HEK293T (cell line): Measurements from ENCODE around the gene TAOK1.

Experiments used
- BHLHE40 ChIP-seq: fragments of 450-650 bp; IDR thresholded peaks from 2 replicates; pipeline ENCODE4 v1.6.1; 2016; ENCODE audit warnings: mild to moderate bottlenecking, moderate library complexity, borderline replicate concordance
- ELF4 ChIP-seq: fragments of 450-650 bp; IDR thresholded peaks from 2 replicates; pipeline ENCODE4 v1.6.1; 2017; ENCODE audit warnings: antibody characterized with exemption
- FOXM1 ChIP-seq: fragments of 450-650 bp; IDR thresholded peaks from 2 replicates; pipeline ENCODE4 v1.6.1; 2017; ENCODE audit warnings: mild to moderate bottlenecking, borderline replicate concordance
- HDGF ChIP-seq: fragments of 450-650 bp; IDR thresholded peaks from 2 replicates; pipeline ENCODE4 v1.6.1; 2017; ENCODE audit warnings: antibody characterized with exemption, borderline replicate concordance
- LEF1 ChIP-seq: fragments of 450-650 bp; IDR thresholded peaks from 2 replicates; pipeline ENCODE4 v1.6.1; 2017; ENCODE audit warnings: mild to moderate bottlenecking, borderline replicate concordance
- NFRKB ChIP-seq: fragments of 450-650 bp; IDR thresholded peaks from 2 replicates; pipeline ENCODE4 v1.6.1; 2016; ENCODE audit warnings: mild to moderate bottlenecking, moderate library complexity
- SP1 ChIP-seq: fragments of 450-650 bp; IDR thresholded peaks from 2 replicates; pipeline ENCODE4 v1.6.1; 2017
- SUZ12 ChIP-seq: fragments of 450-650 bp; IDR thresholded peaks from 2 replicates; pipeline ENCODE4 v1.6.1; 2016; ENCODE audit warnings: mild to moderate bottlenecking

DNA sequence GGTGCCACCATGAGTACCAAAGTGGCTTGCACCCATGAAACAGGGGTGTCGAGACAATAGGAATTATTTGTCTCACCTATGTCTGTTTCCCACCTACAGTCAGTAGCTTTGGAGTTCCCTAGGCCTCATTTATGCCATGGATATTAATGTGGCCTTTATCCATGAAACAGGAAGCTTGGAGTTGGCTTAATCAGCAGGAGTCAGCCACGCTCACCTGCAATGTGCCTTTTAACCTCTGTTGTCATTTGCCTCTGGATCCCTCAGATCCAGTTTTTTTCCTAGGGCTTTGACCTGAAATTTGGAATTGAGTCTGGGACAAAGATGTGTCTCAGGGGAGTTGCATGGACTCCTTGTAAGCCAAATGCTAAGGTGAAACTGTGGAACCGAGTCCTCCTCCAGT, 44.4 kb downstream of the TAOK1 start:
- TF ChIP-seq SP1: no peak
- TF ChIP-seq BHLHE40: no peak
- TF ChIP-seq NFRKB: no peak
- TF ChIP-seq FOXM1: no peak
- TF ChIP-seq SUZ12: no peak
- no peak for TF ChIP-seq LEF1
- TF ChIP-seq HDGF: no peak
- TF ChIP-seq ELF4: no peak
